HT1080 (cell line): ENCODE results near the gene LARP4B. TPM values are rescaled to one million over a fixed set of nuclear protein-coding genes. Genes with fewer than 3 reads are reported as not detected.

ENCODE experiments used
- DNase-seq: peaks from one replicate; pipeline ENCODE4 v3.0.0-alpha.2; 2015; ENCODE audit warnings: low read depth
- total RNA-seq: library from RNA; depleted of rRNA; stranded (reverse); fragments of >200 nt; shearing (Covaris generic); gene quantifications from 2 replicates; pipeline ENCODE4 v1.2.3, GENCODE V29; 2014

The LARP4B gene
- total RNA-seq, 1 experiment from 2014 or later = 62.7 TPM

- no peak for DNase-seq
Measured at GRCh38 chr10:926075-926698, 5.3 kb downstream of the LARP4B start.

- DNase-seq = no peak
Measured at GRCh38 chr10:924524-924859, 7.0 kb downstream of the LARP4B start.

DNA sequence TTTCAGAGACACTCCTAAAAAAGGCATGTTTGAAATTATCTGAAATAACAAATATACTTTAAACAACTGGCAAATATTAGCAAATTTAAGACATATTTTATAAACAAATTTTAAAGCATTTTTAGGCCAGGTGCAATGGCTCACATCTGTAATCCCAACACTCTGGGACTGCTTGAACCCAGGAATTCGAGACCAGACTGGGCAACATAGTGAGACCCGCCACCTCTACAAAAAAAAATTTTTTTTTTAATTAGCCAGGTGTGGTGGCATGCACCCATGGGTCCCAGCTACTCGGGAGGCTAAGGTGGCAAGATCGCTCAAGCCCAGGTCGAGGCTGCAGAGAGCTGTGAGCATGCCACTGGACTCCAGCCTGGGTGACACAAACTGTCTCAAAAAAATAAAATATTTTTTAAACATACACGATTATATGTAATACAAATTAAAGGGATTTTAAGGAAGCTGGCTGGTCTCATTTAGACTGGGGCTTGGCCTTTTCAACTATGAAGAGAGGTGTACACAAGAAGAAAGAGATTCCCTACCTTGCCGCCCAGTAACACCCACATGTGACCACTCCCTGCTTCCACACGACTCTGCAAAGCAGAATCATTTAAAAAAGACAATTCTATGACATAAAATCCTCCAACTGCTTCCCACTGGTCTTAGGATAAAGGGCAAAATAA is 7.5 kb downstream of the LARP4B start:
- no peak for DNase-seq

GRCh38 chr10:921471-922414 is 9.8 kb downstream of the LARP4B start:
- DNase-seq = peak; percentile 76

- DNase-seq = no peak
Measured at GRCh38 chr10:920450-920849, 11.1 kb downstream of the LARP4B start.

DNA sequence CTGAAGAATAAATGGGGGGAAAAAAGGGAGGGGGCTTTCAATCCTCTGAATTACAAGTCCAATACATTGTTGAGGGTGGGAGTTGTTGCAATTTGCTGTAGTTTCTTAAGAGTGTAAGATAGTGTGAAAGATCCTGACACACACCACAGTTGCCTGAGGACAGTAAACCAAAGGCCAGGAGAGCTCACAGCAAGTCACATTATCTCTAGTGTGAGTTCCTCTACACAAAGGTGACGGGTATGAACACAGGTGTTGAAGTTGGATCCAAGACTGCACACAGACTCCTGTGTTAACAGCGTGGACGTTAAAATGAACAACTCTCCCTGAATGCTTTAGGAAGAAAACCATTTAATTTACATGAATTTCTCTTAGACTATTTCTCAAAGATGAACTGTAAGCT is 12.0 kb downstream of the LARP4B start:
- no peak for DNase-seq

DNA sequence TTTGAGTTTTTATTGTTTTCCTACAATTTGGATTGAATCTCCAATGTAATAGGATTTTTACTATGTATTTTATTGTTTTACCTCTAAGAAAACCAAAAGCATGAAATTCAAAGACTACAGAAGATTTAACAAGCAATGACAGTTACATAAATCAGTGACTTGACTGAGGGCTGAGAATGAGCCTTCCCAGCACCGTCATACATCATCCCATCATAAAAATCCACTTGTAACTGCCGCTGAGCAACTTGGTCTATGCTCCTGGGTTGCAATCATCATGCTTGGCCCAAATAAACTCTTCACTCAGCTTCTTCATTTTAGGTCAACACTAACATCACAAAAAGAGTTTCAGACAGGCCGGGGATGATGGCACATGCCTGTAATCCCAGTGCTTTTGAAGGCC is 13.5 kb downstream of the LARP4B start:
- DNase-seq = no peak

DNA sequence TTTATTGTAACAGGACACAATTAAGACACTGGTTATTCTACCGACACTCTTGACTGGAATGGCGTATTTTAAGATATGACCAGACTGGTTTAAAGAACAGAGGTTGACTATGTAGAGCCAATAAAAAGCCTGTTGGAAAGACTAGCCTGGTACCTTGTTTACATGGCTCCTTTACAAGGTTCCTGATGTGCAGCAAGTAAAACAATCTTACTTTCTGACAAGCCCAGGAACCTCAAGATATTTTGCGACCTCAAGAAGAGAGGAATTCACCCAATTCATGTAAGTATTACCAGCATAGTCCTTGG is 14.1 kb downstream of the LARP4B start:
- no peak for DNase-seq

GRCh38 chr10:916716-917415 is 14.6 kb downstream of the LARP4B start:
- DNase-seq = no peak

DNA sequence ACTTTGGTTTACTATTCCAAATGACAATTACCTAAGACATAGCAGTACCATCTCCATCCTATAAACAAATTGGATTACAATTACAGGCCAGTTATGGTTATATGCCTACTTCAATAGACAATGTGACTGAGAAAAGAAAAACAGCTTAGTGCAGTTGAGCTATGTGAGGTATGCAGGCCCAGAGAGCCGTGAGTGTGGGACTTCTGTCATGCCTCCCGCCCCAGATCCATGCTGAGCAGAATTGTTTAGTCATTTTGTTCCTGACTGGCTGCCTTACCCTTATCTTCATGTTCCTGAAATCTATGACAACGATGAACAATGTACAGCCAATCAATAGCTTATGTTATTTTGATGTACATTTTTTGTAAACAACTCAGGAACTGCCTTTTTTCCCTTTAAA is 21.7 kb downstream of the LARP4B start:
- no peak for DNase-seq

DNA sequence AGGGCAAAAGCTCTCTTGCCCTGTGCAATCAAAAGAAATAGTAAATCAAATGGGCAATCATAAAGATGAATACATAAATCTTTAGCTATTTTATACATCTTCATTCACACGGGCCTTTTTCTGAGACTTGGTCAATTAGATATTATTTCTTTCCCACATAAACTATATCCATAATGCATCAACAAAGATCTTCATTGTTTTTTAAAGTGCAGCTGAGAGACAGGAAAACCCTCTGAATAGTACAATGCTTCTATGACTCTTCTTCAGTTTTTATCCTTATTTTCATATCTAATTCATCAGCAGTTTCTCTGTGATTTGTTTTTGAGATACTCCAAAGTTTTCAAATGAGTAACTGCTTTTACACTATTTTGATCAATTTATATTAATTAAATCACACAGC is 25.5 kb downstream of the LARP4B start:
- no peak for DNase-seq

DNA sequence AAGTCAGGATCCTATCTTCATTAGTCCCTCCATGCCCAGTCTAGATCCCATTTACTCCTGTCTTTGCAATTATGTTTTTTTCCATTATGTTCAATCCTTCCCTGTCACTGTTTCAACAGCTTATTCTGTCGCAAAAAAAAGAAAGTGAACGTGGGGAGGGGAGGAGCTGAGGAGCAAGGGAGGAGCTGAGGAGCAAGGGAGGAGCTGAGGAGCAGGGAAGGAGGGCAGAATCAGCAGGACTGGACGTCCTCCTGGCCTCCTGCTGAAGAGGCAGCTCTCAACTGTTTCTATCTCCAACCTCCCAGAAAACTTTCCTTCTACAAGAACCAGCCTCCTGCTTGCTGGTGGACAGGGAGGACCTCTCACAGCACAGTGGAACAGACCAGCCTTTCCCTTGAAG is 26.0 kb downstream of the LARP4B start:
- DNase-seq = no peak

DNA sequence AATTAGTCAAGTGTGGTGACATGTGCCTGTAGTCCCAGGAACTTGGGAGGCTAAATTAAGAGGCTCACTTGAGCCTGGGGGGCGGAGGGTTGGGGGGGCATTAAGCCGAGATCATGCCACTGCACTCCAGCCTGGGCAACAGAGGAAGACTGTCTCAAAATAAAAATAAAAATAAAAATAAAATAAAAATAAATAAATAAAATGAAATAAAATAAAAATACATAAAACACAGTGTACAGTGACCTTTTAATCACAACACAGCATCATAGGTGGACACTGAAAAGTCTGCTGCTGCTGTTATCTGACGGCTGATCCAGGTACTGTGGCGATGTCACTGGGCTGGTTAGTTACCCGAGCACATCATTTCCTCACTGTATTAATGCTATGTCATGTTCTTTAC is 27.1 kb downstream of the LARP4B start:
- DNase-seq = no peak

DNA sequence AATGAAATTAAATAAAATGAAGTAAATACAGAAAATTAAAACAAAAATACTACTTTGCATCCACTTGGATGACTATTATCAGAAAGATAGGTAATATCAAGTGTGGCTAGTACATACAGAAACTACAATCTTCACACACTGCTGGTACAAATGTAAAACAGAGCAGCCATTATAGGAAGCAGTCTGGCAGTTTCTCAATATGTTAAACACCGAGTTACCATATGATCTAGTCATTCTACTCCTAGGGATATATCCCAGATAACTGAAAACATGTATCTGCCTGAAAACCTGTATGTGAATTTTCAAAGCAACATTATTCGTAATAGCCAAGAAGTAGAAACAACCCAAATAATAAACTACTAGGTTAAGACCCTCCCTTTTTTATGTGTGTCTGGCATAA is 33.4 kb downstream of the LARP4B start:
- no peak for DNase-seq

GRCh38 chr10:896982-897381 is 34.5 kb downstream of the LARP4B start:
- DNase-seq = no peak

GRCh38 chr10:895324-895723 is 36.2 kb downstream of the LARP4B start:
- DNase-seq = no peak

DNA sequence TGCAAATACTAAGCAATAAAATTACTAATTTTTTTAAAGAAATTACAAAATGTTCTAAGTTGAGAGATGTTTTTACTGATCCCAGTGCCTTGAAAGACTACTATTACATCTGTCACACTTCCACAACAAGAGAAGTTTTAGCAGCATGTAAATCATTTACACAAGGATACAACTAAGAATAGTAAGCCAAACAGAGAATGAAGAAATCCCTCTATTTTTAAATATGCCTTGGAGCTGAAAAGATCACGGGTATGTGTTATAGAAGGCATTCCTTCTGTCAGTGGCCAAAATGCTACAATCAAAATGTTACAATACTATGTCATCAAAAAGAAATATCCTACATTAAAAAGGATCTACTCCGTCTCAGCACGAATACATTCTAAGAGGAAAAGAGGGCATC is 52.6 kb downstream of the LARP4B start:
- no peak for DNase-seq

- no peak for DNase-seq
Measured at GRCh38 chr10:878333-878759, 53.2 kb downstream of the LARP4B start.

- no peak for DNase-seq
Measured at GRCh38 chr10:876438-876837, 55.1 kb downstream of the LARP4B start.

DNA sequence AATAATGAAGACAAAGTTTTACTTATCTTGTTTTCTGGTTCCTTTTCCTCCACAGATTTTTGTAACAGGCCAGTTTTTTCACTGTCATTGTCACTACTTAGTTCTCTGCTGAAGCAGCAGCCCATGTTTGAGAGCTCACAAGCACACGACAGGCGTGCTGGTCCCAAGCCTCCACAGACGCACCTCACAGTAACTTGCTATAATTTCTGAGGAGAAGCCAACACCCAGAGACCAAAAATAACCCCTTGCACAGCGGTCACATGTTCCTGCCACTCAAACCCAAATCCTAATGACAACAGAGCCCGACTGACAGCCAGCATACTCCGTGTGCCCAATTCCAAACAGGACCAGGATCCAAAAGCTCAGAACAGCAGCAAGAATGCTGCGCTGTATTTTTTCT is 58.5 kb downstream of the LARP4B start:
- DNase-seq = no peak

GRCh38 chr10:871951-872403 is 59.5 kb downstream of the LARP4B start:
- DNase-seq = no peak
